Right atrium auricular region (tissue), 2 donors: ENCODE measurements around the gene COL9A3. TPM values are rescaled to one million over a fixed set of nuclear protein-coding genes. Genes with fewer than 3 reads are reported as not detected.

Experiments
- DNase-seq: peaks from one replicate; pipeline ENCODE4 v3.0.0-alpha.2; 2019; ENCODE audit warnings: low spot score
- H3K27ac ChIP-seq, 2 donors: fragments of 200-600 bp; sonication (generic); 1 replicate in 1 of 2; 2 replicates in 1 of 2; pipeline ENCODE4 v1.5.1; 2016 to 2019
- H3K27me3 ChIP-seq, 2 donors: fragments of 200-600 bp; sonication (generic); one replicate each; pipeline versions ENCODE4 v1.5.1 to v1.6.0; 2017 to 2019
- H3K36me3 ChIP-seq: fragments of 200-600 bp; sonication (generic); one replicate; pipeline ENCODE4 v1.5.1; 2016
- H3K4me1 ChIP-seq, 2 donors: fragments of 200-600 bp; sonication (generic); one replicate each; pipeline versions ENCODE4 v1.5.1 to v1.6.0; 2017 to 2019
- H3K4me3 ChIP-seq, 2 donors: fragments of 200-600 bp; sonication (generic); 1 replicate in 1 of 2; 2 replicates in 1 of 2; pipeline ENCODE4 v1.5.1; 2017 to 2019; ENCODE audit warnings: mild to moderate bottlenecking in 1 of 2, moderate library complexity in 1 of 2
- H3K9me3 ChIP-seq, 2 donors: fragments of 200-600 bp; sonication (generic); one replicate each; pipeline ENCODE4 v1.5.1; 2019
- CTCF ChIP-seq, 2 donors: fragments of 200-600 bp; sonication (generic); IDR thresholded peaks; one replicate each; pipeline ENCODE4 v1.5.1; 2019; ENCODE audit warnings: antibody characterized with exemption in 2 of 2
- total RNA-seq, 2 donors: library from RNA; depleted of rRNA; stranded (reverse); fragments of >200 nt; gene quantifications; one replicate each; pipeline ENCODE4 v1.1.0, GENCODE V29; 2016

COL9A3 gene
- total RNA-seq, 2 donors from 2014 or later, result 4.2 to 5.7 TPM

GRCh38 chr20:62809530-62810428, 7.1 kb upstream of the COL9A3 start:
- DNase-seq, result no peak
- no peaks in the 10 kb centered on the region for H3K9me3 ChIP-seq
- TF ChIP-seq CTCF (IDR thresholded peaks at IDR 0.05), result no peak
- H3K27me3 ChIP-seq, result no peaks in the 10 kb centered on the region
- H3K36me3 ChIP-seq, result peaks cover 59% of the 10 kb centered on the region
- H3K27ac ChIP-seq, result no peak overlapping the region
- H3K4me1 ChIP-seq, result peaks cover 0 to 26% of the 10 kb centered on the region in 2 donors
- H3K4me3 ChIP-seq, result no peak overlapping the region

- no peak for DNase-seq
- H3K9me3 ChIP-seq, result no peaks in the 10 kb centered on the region
- TF ChIP-seq CTCF (IDR thresholded peaks at IDR 0.05), result no peak
- peaks cover 0 to 32% of the 10 kb centered on the region in 2 donors for H3K4me1 ChIP-seq
- H3K4me3 ChIP-seq, result no peak overlapping the region
- peaks cover 0 to 2% of the 10 kb centered on the region in 2 donors for H3K27me3 ChIP-seq
- no peak overlapping the region for H3K27ac ChIP-seq
- peaks cover 59% of the 10 kb centered on the region for H3K36me3 ChIP-seq
These were observed 5.5 kb upstream of the COL9A3 start for GRCh38 chr20:62811320-62811719.

- Histone ChIP-seq H3K27me3 (peaks cover 0 to 4% of the 10 kb centered on the region in 2 donors), H3K36me3 (peaks cover 59% of the 10 kb centered on the region), H3K4me3 (no peak overlapping the region), H3K4me1 (peaks cover 0 to 32% of the 10 kb centered on the region in 2 donors), H3K9me3 (no peaks in the 10 kb centered on the region), H3K27ac (no peak overlapping the region)
- TF ChIP-seq CTCF (IDR thresholded peaks at IDR 0.05), result no peak
- no peak for DNase-seq
These were observed 5.1 kb upstream of the COL9A3 start for GRCh38 chr20:62811720-62812119.

GRCh38 chr20:62812181-62812906, 4.5 kb upstream of the COL9A3 start:
- Histone ChIP-seq H3K4me3 (no peak overlapping the region), H3K4me1 (peaks cover 0 to 33% of the 10 kb centered on the region in 2 donors), H3K27me3 (peaks cover 0 to 4% of the 10 kb centered on the region in 2 donors), H3K27ac (no peak overlapping the region), H3K36me3 (peaks cover 58% of the 10 kb centered on the region), H3K9me3 (no peaks in the 10 kb centered on the region)
- TF ChIP-seq CTCF (IDR thresholded peaks at IDR 0.05), result no peak
- DNase-seq, result no peak

- H3K27me3 ChIP-seq, result peaks cover 0 to 4% of the 10 kb centered on the region in 2 donors
These were observed 4.0 kb upstream of the COL9A3 start for GRCh38 chr20:62812907-62813200.

More at GRCh38 chr20:62812907-62813200, 4.0 kb upstream of the COL9A3 start:
- no peak for TF ChIP-seq CTCF (IDR thresholded peaks at IDR 0.05)
- Histone ChIP-seq H3K9me3 (no peaks in the 10 kb centered on the region), H3K4me1 (peaks cover 0 to 37% of the 10 kb centered on the region in 2 donors), H3K4me3 (no peak overlapping the region), H3K27ac (no peak overlapping the region), H3K36me3 (peaks cover 53% of the 10 kb centered on the region)
- DNase-seq, result no peak
